ENCODE measurements around the gene ZNF705A. TPM values are rescaled to one million over a fixed set of nuclear protein-coding genes. Genes with fewer than 3 reads are reported as not detected.
"Not testable (repeated sequence)": the region's sequence is repeated elsewhere in the genome, so short reads cannot be mapped to it uniquely, and the experiment has no call there.

ZNF705A gene
- total RNA-seq, 1 donor from 2014 or later = not detected

DNA sequence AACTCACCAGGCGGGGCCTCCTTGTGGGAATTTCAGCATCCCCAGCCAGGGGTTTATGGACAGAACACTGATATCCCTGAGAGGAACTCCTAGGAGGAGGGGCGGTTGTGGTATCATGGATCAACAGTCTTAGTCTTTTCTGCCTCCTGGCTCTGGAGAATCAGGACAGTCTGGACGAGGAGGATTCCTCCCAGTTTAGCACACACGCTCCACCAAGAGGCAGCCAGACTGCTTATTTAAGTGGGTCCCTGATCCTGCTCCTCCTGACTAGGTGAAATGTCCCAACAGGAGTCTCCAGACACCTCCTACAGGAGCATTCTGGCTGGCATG lies 10.4 kb upstream of the ZNF705A start:
- Mint-ChIP-seq H3K9me3 (ENCODE audit: low read depth) (peaks cover 18% of the 10 kb centered on the region), H3K36me3 (ENCODE audit: insufficient read depth) (peaks cover 9% of the 10 kb centered on the region), H3K4me3 (ENCODE audit: low read depth) (no peak overlapping the region), H3K27me3 (peaks cover 5% of the 10 kb centered on the region), H3K27ac (no peak overlapping the region), H3K4me1 (ENCODE audit: low read depth) (no peaks in the 10 kb centered on the region)
- TF ChIP-seq, protein P1, sequence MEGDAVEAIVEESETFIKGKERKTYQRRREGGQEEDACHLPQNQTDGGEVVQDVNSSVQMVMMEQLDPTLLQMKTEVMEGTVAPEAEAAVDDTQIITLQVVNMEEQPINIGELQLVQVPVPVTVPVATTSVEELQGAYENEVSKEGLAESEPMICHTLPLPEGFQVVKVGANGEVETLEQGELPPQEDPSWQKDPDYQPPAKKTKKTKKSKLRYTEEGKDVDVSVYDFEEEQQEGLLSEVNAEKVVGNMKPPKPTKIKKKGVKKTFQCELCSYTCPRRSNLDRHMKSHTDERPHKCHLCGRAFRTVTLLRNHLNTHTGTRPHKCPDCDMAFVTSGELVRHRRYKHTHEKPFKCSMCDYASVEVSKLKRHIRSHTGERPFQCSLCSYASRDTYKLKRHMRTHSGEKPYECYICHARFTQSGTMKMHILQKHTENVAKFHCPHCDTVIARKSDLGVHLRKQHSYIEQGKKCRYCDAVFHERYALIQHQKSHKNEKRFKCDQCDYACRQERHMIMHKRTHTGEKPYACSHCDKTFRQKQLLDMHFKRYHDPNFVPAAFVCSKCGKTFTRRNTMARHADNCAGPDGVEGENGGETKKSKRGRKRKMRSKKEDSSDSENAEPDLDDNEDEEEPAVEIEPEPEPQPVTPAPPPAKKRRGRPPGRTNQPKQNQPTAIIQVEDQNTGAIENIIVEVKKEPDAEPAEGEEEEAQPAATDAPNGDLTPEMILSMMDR (IDR thresholded peaks at IDR 0.05; ENCODE audit: unreplicated experiment) = no peak
- no peak for DNase-seq (ENCODE audit: low spot score, unreplicated experiment)

DNA sequence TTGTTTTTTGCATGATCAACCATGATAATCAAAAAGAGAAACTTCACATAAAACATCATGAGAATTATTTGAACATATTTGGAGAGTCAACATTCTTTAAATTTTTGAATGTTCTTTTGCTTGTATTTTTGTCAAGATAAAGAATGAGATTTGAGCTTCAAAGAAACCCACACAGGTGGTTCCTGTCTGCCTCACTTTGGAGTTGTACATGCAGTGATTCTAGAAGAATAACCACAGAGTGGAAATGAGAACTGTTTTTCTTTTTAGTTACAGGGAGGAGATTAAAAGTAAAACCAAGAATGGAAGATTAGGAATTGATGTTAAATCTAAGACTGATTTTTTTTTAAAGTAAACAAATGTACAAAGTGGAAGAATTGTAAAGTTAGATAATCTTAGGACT lies 2.3 kb upstream of the ZNF705A start:
- Mint-ChIP-seq H3K4me1 (ENCODE audit: low read depth) (peaks cover 13% of the 10 kb centered on the region), H3K4me3 (ENCODE audit: low read depth) (no peak overlapping the region), H3K9me3 (ENCODE audit: low read depth) (peaks cover 8% of the 10 kb centered on the region), H3K27ac (no peak overlapping the region), H3K27me3 (peaks cover 5% of the 10 kb centered on the region), H3K36me3 (ENCODE audit: insufficient read depth) (peaks cover 1% of the 10 kb centered on the region)
- TF ChIP-seq, protein P1 (IDR thresholded peaks at IDR 0.05; ENCODE audit: unreplicated experiment) = no peak
- no peak for DNase-seq (ENCODE audit: low spot score, unreplicated experiment)

DNA sequence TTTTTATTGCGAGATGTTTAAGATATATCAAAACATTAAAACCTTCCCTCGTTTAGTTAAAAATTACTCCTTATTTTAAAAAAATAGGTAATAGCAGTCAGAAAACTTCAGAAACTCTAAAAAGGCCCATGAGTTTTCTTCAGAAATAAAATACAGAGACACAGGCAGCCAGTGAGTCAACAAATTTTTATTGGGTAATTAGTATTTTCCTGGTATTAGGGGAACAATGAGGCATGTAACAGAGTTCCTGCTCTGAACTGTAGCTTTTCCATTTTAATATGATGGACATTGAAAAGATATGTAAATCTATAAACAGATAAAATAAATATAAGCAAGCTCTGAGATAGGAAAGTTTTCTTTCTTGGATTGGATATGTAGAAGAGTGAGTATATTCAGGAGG lies 399 bp upstream of the ZNF705A start:
- Mint-ChIP-seq H3K4me3 (ENCODE audit: low read depth) (no peak overlapping the region), H3K9me3 (ENCODE audit: low read depth) (peaks cover 19% of the 10 kb centered on the region), H3K27ac (no peak overlapping the region), H3K4me1 (ENCODE audit: low read depth) (peaks cover 15% of the 10 kb centered on the region), H3K27me3 (peaks cover 5% of the 10 kb centered on the region), H3K36me3 (ENCODE audit: insufficient read depth) (peaks cover 1% of the 10 kb centered on the region)
- DNase-seq (ENCODE audit: low spot score, unreplicated experiment) = no peak
- TF ChIP-seq, protein P1 (IDR thresholded peaks at IDR 0.05; ENCODE audit: unreplicated experiment) = no peak

DNA sequence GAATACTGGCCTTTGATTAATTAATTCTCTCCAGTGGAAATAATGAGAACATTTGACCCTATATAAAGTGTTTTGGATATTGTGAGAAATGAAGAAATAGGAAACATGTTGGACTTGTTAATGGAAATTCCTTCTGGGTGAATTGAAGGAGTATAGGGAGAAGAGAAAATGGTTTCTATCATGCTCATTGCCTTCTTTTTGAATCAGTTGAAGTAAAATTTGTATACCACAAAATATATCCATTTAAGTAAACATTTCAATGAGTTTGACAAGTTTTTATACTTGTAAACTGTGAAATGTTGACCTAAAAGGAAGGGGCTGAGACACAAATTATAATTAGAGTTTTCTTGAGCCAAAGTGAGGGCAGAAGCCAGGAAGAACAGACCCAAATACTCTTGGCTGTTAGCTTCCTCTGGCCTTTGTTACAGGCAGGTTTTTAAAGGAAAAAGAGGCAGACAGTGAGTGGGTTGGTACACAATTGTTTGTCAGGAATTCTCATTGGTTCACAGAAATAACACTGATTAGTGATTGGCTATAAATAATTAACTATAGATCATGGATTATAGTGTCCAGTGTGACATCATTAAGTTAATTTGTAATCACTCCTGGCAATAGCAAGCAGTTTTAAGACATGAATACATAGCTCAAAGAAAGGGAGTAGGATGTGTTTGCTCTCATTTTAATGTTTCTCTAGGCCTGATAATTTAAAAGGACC lies 826 bp downstream of the ZNF705A start:
- H3K27me3 Mint-ChIP-seq = no peaks in the 10 kb centered on the region
- peak overlapping the region; percentile 82 for H3K27ac Mint-ChIP-seq
- H3K9me3 Mint-ChIP-seq (ENCODE audit: low read depth) = peaks cover 20% of the 10 kb centered on the region
- H3K4me3 Mint-ChIP-seq (ENCODE audit: low read depth) = no peak overlapping the region
- peaks cover 15% of the 10 kb centered on the region for H3K4me1 Mint-ChIP-seq (ENCODE audit: low read depth)
- DNase-seq (ENCODE audit: low spot score, unreplicated experiment) = no peak
- H3K36me3 Mint-ChIP-seq (ENCODE audit: insufficient read depth) = peaks cover 1% of the 10 kb centered on the region
- TF ChIP-seq, protein P1 (IDR thresholded peaks at IDR 0.05; ENCODE audit: unreplicated experiment) = no peak

DNA sequence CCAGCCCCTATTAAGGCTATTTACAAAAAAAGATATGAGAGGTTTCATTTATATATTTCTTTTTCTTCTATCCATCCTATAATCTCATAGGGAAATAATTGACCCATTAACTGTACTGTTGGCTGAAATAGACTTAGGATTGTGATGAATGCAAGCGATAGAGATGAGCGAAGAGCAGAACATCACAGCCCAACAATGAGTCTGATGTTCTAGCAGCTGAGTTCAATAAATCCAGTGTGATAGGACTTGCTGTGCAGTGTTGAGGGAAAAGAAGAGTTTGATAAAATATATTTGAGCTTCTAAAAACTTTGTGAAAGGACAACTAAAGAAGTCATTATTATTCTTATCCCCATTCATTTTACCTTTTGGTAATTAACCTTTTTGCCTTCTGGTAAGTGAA lies 16.1 kb downstream of the ZNF705A start:
- not testable (repeated sequence) for H3K4me1 Mint-ChIP-seq (ENCODE audit: low read depth); H3K36me3 Mint-ChIP-seq (ENCODE audit: insufficient read depth); H3K4me3 Mint-ChIP-seq (ENCODE audit: low read depth); H3K9me3 Mint-ChIP-seq (ENCODE audit: low read depth); H3K27ac Mint-ChIP-seq; DNase-seq (ENCODE audit: low spot score, unreplicated experiment); H3K27me3 Mint-ChIP-seq

DNA sequence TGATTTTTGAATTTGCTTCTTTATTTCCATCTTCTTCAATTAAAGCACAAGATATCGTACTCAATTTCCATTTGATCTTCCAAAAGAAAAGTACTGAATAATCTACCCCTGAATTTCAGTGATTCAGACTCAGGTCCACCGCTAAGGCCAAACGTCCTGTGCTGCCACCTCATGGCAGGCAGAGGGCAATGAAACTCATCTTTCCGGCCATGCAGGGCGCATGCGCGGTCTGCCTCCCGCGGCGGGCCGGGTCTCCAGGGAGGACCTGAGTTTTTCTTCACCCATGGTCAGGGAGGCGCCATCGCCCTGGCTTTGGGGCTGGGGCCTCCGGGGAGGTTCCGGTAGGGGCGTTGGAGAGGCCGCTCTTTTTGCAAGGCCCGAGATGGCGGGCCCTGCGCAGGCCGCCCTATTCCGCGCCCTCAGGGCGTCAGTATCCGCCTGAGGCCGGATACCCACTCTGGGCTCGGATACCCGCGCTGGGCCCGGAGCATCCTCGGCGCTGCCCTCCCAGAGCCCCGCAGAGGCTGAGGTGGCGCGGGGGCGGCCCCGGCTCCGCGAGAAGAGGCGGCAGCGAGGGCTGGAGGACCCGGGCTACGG lies 23.3 kb downstream of the ZNF705A start:
- H3K4me1 Mint-ChIP-seq (ENCODE audit: low read depth); H3K27me3 Mint-ChIP-seq; H3K36me3 Mint-ChIP-seq (ENCODE audit: insufficient read depth); H3K9me3 Mint-ChIP-seq (ENCODE audit: low read depth): not testable (repeated sequence)
- TF ChIP-seq, protein P1 (IDR thresholded peaks at IDR 0.05; ENCODE audit: unreplicated experiment) = peak; percentile 79
- Mint-ChIP-seq H3K4me3 (ENCODE audit: low read depth) (peak overlapping the region; percentile 69), H3K27ac (peak overlapping the region; percentile 75)
- peak; percentile 78 for DNase-seq (ENCODE audit: low spot score, unreplicated experiment)

DNA sequence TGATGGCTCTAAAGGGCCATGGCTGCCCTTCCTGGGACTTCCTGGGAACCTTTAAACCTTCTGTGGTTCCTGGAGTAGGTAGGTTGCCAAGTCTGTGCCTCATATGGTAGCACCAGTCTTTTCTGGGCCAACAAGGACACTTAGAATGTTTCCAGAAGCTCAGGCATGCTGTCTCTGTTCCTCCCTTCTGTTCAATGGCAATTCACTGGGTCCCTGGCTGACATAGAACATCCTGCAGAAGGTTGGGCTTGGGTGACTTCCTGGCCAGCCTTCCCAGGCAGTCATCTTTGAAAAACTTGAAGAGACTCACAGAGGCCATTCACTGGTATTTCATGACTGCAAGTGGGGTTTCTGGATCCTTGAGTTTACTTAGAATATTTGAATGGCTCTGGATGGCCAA lies 24.5 kb downstream of the ZNF705A start:
- H3K4me1 Mint-ChIP-seq (ENCODE audit: low read depth); H3K9me3 Mint-ChIP-seq (ENCODE audit: low read depth); DNase-seq (ENCODE audit: low spot score, unreplicated experiment); H3K36me3 Mint-ChIP-seq (ENCODE audit: insufficient read depth); H3K27me3 Mint-ChIP-seq: not testable (repeated sequence)
- Mint-ChIP-seq H3K27ac (peak overlapping the region; percentile 22), H3K4me3 (ENCODE audit: low read depth) (peak overlapping the region; percentile 69)

DNA sequence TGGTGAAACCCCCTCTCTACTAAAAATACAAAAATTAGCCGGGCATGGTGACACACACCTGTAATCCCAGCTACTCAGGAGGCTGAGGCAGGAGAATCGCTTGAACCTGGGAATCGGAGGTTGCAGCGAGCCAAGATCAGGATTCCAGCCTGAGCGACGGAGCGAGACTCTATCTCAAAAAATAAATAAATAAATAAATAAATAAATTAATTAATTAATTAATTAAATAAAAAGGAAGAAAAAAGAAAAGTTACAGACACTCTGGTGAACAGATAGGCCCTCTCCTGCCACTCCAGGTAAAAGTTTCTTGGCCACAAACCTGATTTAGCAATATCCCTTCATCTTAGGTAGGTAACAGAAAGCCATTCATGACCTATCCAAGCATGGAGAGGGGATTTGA lies 26.1 kb downstream of the ZNF705A start:
- H3K36me3 Mint-ChIP-seq (ENCODE audit: insufficient read depth); H3K27ac Mint-ChIP-seq; H3K4me1 Mint-ChIP-seq (ENCODE audit: low read depth); H3K4me3 Mint-ChIP-seq (ENCODE audit: low read depth); H3K9me3 Mint-ChIP-seq (ENCODE audit: low read depth); H3K27me3 Mint-ChIP-seq; DNase-seq (ENCODE audit: low spot score, unreplicated experiment): not testable (repeated sequence)

Data from progenitor cell of endocrine pancreas (in vitro differentiated cells).